Right lobe of liver (tissue), 4 donors: ENCODE measurements around the gene RCCD1.

Experiments
- CTCF ChIP-seq, 4 donors: fragments of 200-600 bp in 3 of 4; fragments of 450-650 bp in 1 of 4; IDR thresholded peaks; one replicate each; pipeline versions ENCODE4 v1.5.1 to v1.8.0; 2016 to 2022; ENCODE audit warnings: antibody characterized with exemption in 4 of 4, mild to moderate bottlenecking in 2 of 4
- POLR2A ChIP-seq: fragments of 450-650 bp; IDR thresholded peaks from one replicate; pipeline ENCODE4 v1.6.1; 2017; ENCODE audit warnings: antibody characterized with exemption, mild to moderate bottlenecking
- donor health status: DM: no; HTN: no; CAD: no.
- donor health status: DM: no; HTN: no; CAD: no.
- donor health status: DM: no; HTN: yes; CAD: no.

GRCh38 chr15:90994059-90994416 is 39.4 kb downstream of the RCCD1 start:
- TF ChIP-seq CTCF (IDR thresholded peaks at IDR 0.05) (no peak), POLR2A (no peak)
